ENCODE measurements around the gene ERCC4. TPM values are rescaled to one million over a fixed set of nuclear protein-coding genes. Genes with fewer than 3 reads are reported as not detected.

The ERCC4 gene
- total and polyA plus RNA-seq, 4 donors = 1.5 to 11.2 (median 6.3) TPM

GRCh38 chr16:13938480-13938879 is 18.5 kb downstream of the ERCC4 start:
- ATAC-seq (ENCODE audit: insufficient read depth, low FRiP score) (no peak), DNase-seq (no peak)
- no peaks in the 10 kb centered on the region for H3K27me3 ChIP-seq (ENCODE audit: control insufficient read depth in 3 of 3, insufficient read depth in 3 of 3, low read length in 2 of 3)
- H3K36me3 ChIP-seq (ENCODE audit: control insufficient read depth in 4 of 4, insufficient read depth in 4 of 4, low read length in 4 of 4) = peaks cover 14 to 36% (median 23%) of the 10 kb centered on the region in 4 donors
- TF ChIP-seq CTCF (IDR thresholded peaks at IDR 0.05; ENCODE audit: control extremely low read depth, extremely low read depth) = no peak
- no peak overlapping the region for H3K27ac ChIP-seq (ENCODE audit: low read depth in 1 of 2, low read length in 1 of 2)
- H3K4me3 ChIP-seq = no peak overlapping the region
- WGBS, 2 donors = 94 to 97% methylated on average over 4 of the region's 4 CpGs
- no peaks in the 10 kb centered on the region for H3K9me3 ChIP-seq (ENCODE audit: control insufficient read depth in 4 of 4, insufficient read depth in 3 of 4, low read length in 3 of 4)
- H3K9ac ChIP-seq (ENCODE audit: insufficient read depth in 1 of 2, low read length in 2 of 2) = no peak overlapping the region
- H3K4me1 ChIP-seq (ENCODE audit: control insufficient read depth in 5 of 5, insufficient read depth in 5 of 5, low read length in 5 of 5) = peaks cover 0 to 6% (median 0%) of the 10 kb centered on the region in 5 donors

GRCh38 chr16:13939821-13940220 is 19.9 kb downstream of the ERCC4 start:
- Histone ChIP-seq H3K36me3 (ENCODE audit: control insufficient read depth in 4 of 4, insufficient read depth in 4 of 4, low read length in 4 of 4) (peaks cover 15 to 35% (median 20%) of the 10 kb centered on the region in 4 donors), H3K9ac (ENCODE audit: insufficient read depth in 1 of 2, low read length in 2 of 2) (no peak overlapping the region), H3K27ac (ENCODE audit: low read depth in 1 of 2, low read length in 1 of 2) (no peak overlapping the region), H3K27me3 (ENCODE audit: control insufficient read depth in 3 of 3, insufficient read depth in 3 of 3, low read length in 2 of 3) (no peaks in the 10 kb centered on the region), H3K4me1 (ENCODE audit: control insufficient read depth in 5 of 5, insufficient read depth in 5 of 5, low read length in 5 of 5) (peaks cover 0 to 6% (median 0%) of the 10 kb centered on the region in 5 donors), H3K4me3 (no peak overlapping the region), H3K9me3 (ENCODE audit: control insufficient read depth in 4 of 4, insufficient read depth in 3 of 4, low read length in 3 of 4) (no peaks in the 10 kb centered on the region)
- WGBS, 2 donors = 94 to 97% methylated on average over 5 of the region's 5 CpGs
- no peak for TF ChIP-seq CTCF (IDR thresholded peaks at IDR 0.05; ENCODE audit: control extremely low read depth, extremely low read depth)
- ATAC-seq (ENCODE audit: insufficient read depth, low FRiP score) = no peak
- DNase-seq = no peak

- Histone ChIP-seq H3K4me3 (no peak overlapping the region), H3K36me3 (ENCODE audit: control insufficient read depth in 4 of 4, insufficient read depth in 4 of 4, low read length in 4 of 4) (peaks cover 14 to 34% (median 18%) of the 10 kb centered on the region in 4 donors), H3K9ac (ENCODE audit: insufficient read depth in 1 of 2, low read length in 2 of 2) (no peak overlapping the region), H3K27me3 (ENCODE audit: control insufficient read depth in 3 of 3, insufficient read depth in 3 of 3, low read length in 2 of 3) (no peaks in the 10 kb centered on the region), H3K27ac (ENCODE audit: low read depth in 1 of 2, low read length in 1 of 2) (peak overlapping the region in 1 of 2 donors; percentile 40), H3K4me1 (ENCODE audit: control insufficient read depth in 5 of 5, insufficient read depth in 5 of 5, low read length in 5 of 5) (peaks cover 0 to 6% (median 0%) of the 10 kb centered on the region in 5 donors), H3K9me3 (ENCODE audit: control insufficient read depth in 4 of 4, insufficient read depth in 3 of 4, low read length in 3 of 4) (no peaks in the 10 kb centered on the region)
- no peak for DNase-seq
- TF ChIP-seq CTCF (IDR thresholded peaks at IDR 0.05; ENCODE audit: control extremely low read depth, extremely low read depth) = no peak
- ATAC-seq (ENCODE audit: insufficient read depth, low FRiP score) = no peak
- WGBS, 2 donors = 83 to 84% methylated on average over 3 of the region's 3 CpGs
Observed at GRCh38 chr16:13940397-13940933, 20.5 kb downstream of the ERCC4 start.

GRCh38 chr16:13944816-13945215 is 24.9 kb downstream of the ERCC4 start:
- DNase-seq = no peak
- no peak for TF ChIP-seq CTCF (IDR thresholded peaks at IDR 0.05; ENCODE audit: control extremely low read depth, extremely low read depth)
- Histone ChIP-seq H3K4me3 (no peak overlapping the region), H3K27ac (ENCODE audit: low read depth in 1 of 2, low read length in 1 of 2) (no peak overlapping the region), H3K36me3 (ENCODE audit: control insufficient read depth in 4 of 4, insufficient read depth in 4 of 4, low read length in 4 of 4) (peaks cover 11 to 36% (median 26%) of the 10 kb centered on the region in 4 donors), H3K9me3 (ENCODE audit: control insufficient read depth in 4 of 4, insufficient read depth in 3 of 4, low read length in 3 of 4) (no peaks in the 10 kb centered on the region), H3K4me1 (ENCODE audit: control insufficient read depth in 5 of 5, insufficient read depth in 5 of 5, low read length in 5 of 5) (peaks cover 0 to 17% (median 0%) of the 10 kb centered on the region in 5 donors), H3K9ac (ENCODE audit: insufficient read depth in 1 of 2, low read length in 2 of 2) (no peak overlapping the region), H3K27me3 (ENCODE audit: control insufficient read depth in 3 of 3, insufficient read depth in 3 of 3, low read length in 2 of 3) (no peaks in the 10 kb centered on the region)
- WGBS, 2 donors = 90 to 97% methylated on average over 4 of the region's 4 CpGs
- ATAC-seq (ENCODE audit: insufficient read depth, low FRiP score) = no peak

All from lung (tissue), 12 donors.